Esophagus (tissue), 2 donors: ENCODE results near the gene PLA2G2F. TPM values are rescaled to one million over a fixed set of nuclear protein-coding genes. Genes with fewer than 3 reads are reported as not detected.

Experiments
- H3K27ac ChIP-seq, 2 donors: one replicate each; pipeline ENCODE4 v1.5.1; 2013; ENCODE audit warnings: low read depth in 2 of 2, mild to moderate bottlenecking in 2 of 2, inconsistent platforms in 1 of 2, low read length in 1 of 2, moderate library complexity in 1 of 2
- H3K27me3 ChIP-seq, 2 donors: one replicate each; pipeline ENCODE4 v1.6.1; 2013; ENCODE audit warnings: low read length in 2 of 2, control low read depth in 1 of 2, mild to moderate bottlenecking in 1 of 2; ENCODE audit not compliant: insufficient read depth in 2 of 2, control insufficient read depth in 1 of 2
- H3K36me3 ChIP-seq, 2 donors: one replicate each; pipeline ENCODE4 v1.6.1; 2013; ENCODE audit warnings: low read length in 1 of 2; ENCODE audit not compliant: control insufficient read depth in 2 of 2, insufficient read depth in 2 of 2
- H3K4me1 ChIP-seq, 2 donors: one replicate each; pipeline ENCODE4 v1.6.1; 2013; ENCODE audit warnings: low read length in 1 of 2; ENCODE audit not compliant: control insufficient read depth in 2 of 2, insufficient read depth in 2 of 2
- H3K4me3 ChIP-seq, 2 donors: one replicate each; pipeline ENCODE4 v1.5.1; 2013; ENCODE audit warnings: low read length in 2 of 2, mild to moderate bottlenecking in 2 of 2, low read depth in 1 of 2, moderate library complexity in 1 of 2
- H3K9me3 ChIP-seq, 2 donors: one replicate each; pipeline ENCODE4 v1.6.1; 2013; ENCODE audit warnings: mild to moderate bottlenecking in 2 of 2, low read depth in 1 of 2, low read length in 1 of 2, moderate library complexity in 1 of 2; ENCODE audit not compliant: control insufficient read depth in 2 of 2, insufficient read depth in 1 of 2
- WGBS, 2 donors: extraction: QIAGEN DNeasy Blood & Tissue Kit; methylation state at CpG; one replicate each; pipeline ENCODE4 v1.1.7; 2013; 5-methylcytosine and 5-hydroxymethylcytosine counted together
- polyA plus RNA-seq, 2 donors: library from polyadenylated mRNA; stranded (reverse); fragments of 200-250 nt; gene quantifications; one replicate each; pipeline ENCODE4 v1.2.3, GENCODE V29; 2013
- donor health status: healthy with polysubstance abuse.
- donor health status: Bipolar disorder and iron deficiency.

Gene PLA2G2F
- polyA plus RNA-seq, 2 donors = 0.01 to 0.02 TPM

- Histone ChIP-seq H3K4me1 (peaks cover 0 to 2% of the 10 kb centered on the region in 2 donors), H3K9me3 (peaks cover 7 to 31% of the 10 kb centered on the region in 2 donors), H3K27me3 (peaks cover 0 to 3% of the 10 kb centered on the region in 2 donors), H3K4me3 (no peak overlapping the region), H3K27ac (no peak overlapping the region), H3K36me3 (no peaks in the 10 kb centered on the region)
- 64 to 75% methylated on average over 15 of the region's 15 CpGs for WGBS, 2 donors
Observed at GRCh38 chr1:20164694-20165202, 25.6 kb downstream of the PLA2G2F start.

GRCh38 chr1:20165522-20165951 lies 26.4 kb downstream of the PLA2G2F start:
- 83% methylated on average over 16 of the region's 16 CpGs for WGBS, 2 donors
- H3K27me3 ChIP-seq = peaks cover 0 to 3% of the 10 kb centered on the region in 2 donors
- no peak overlapping the region for H3K27ac ChIP-seq
- no peak overlapping the region for H3K4me3 ChIP-seq
- H3K4me1 ChIP-seq = peaks cover 0 to 2% of the 10 kb centered on the region in 2 donors
- no peaks in the 10 kb centered on the region for H3K36me3 ChIP-seq
- H3K9me3 ChIP-seq = peaks cover 7 to 26% of the 10 kb centered on the region in 2 donors

GRCh38 chr1:20166051-20166450 lies 26.9 kb downstream of the PLA2G2F start:
- no peaks in the 10 kb centered on the region for H3K36me3 ChIP-seq
- peaks cover 3 to 21% of the 10 kb centered on the region in 2 donors for H3K9me3 ChIP-seq
- H3K4me3 ChIP-seq = no peak overlapping the region
- peaks cover 0 to 3% of the 10 kb centered on the region in 2 donors for H3K27me3 ChIP-seq
- WGBS, 2 donors = 43 to 54% methylated on average over 17 of the region's 17 CpGs
- H3K4me1 ChIP-seq = peaks cover 0 to 2% of the 10 kb centered on the region in 2 donors
- no peak overlapping the region for H3K27ac ChIP-seq

GRCh38 chr1:20167126-20167525 lies 28.0 kb downstream of the PLA2G2F start:
- no peaks in the 10 kb centered on the region for H3K36me3 ChIP-seq
- WGBS, 2 donors = 82 to 83% methylated on average over 8 of the region's 8 CpGs

GRCh38 chr1:20168564-20169491 lies 29.7 kb downstream of the PLA2G2F start:
- WGBS, 2 donors = 74 to 76% methylated on average over 9 of the region's 9 CpGs
- no peak overlapping the region for H3K4me3 ChIP-seq

More at GRCh38 chr1:20167126-20167525, 28.0 kb downstream of the PLA2G2F start:
- H3K9me3 ChIP-seq = peaks cover 2 to 14% of the 10 kb centered on the region in 2 donors
- H3K27ac ChIP-seq = no peak overlapping the region
- peaks cover 0 to 2% of the 10 kb centered on the region in 2 donors for H3K4me1 ChIP-seq
- H3K4me3 ChIP-seq = no peak overlapping the region
- H3K27me3 ChIP-seq = peaks cover 0 to 3% of the 10 kb centered on the region in 2 donors

GRCh38 chr1:20169932-20170331 lies 30.8 kb downstream of the PLA2G2F start:
- H3K9me3 ChIP-seq = peaks cover 0 to 3% of the 10 kb centered on the region in 2 donors
- no peak overlapping the region for H3K4me3 ChIP-seq
- H3K4me1 ChIP-seq = peaks cover 0 to 2% of the 10 kb centered on the region in 2 donors
- peaks cover 0 to 3% of the 10 kb centered on the region in 2 donors for H3K27me3 ChIP-seq
- 81 to 88% methylated on average over 5 of the region's 5 CpGs for WGBS, 2 donors
- no peak overlapping the region for H3K27ac ChIP-seq
- no peaks in the 10 kb centered on the region for H3K36me3 ChIP-seq

More at GRCh38 chr1:20168564-20169491, 29.7 kb downstream of the PLA2G2F start:
- Histone ChIP-seq H3K4me1 (peaks cover 0 to 2% of the 10 kb centered on the region in 2 donors), H3K27ac (no peak overlapping the region), H3K27me3 (peaks cover 0 to 3% of the 10 kb centered on the region in 2 donors), H3K36me3 (no peaks in the 10 kb centered on the region), H3K9me3 (peaks cover 0 to 10% of the 10 kb centered on the region in 2 donors)

GRCh38 chr1:20172033-20172590 lies 33.0 kb downstream of the PLA2G2F start:
- H3K4me1 ChIP-seq = no peaks in the 10 kb centered on the region
- no peak overlapping the region for H3K27ac ChIP-seq
- no peaks in the 10 kb centered on the region for H3K9me3 ChIP-seq
- no peak overlapping the region for H3K4me3 ChIP-seq
- peaks cover 0 to 3% of the 10 kb centered on the region in 2 donors for H3K27me3 ChIP-seq
- 87 to 90% methylated on average over 12 of the region's 12 CpGs for WGBS, 2 donors
- H3K36me3 ChIP-seq = no peaks in the 10 kb centered on the region

- H3K4me3 ChIP-seq = no peak overlapping the region
- no peak overlapping the region for H3K27ac ChIP-seq
- no peaks in the 10 kb centered on the region for H3K4me1 ChIP-seq
- H3K27me3 ChIP-seq = no peaks in the 10 kb centered on the region
- peaks cover 0 to 8% of the 10 kb centered on the region in 2 donors for H3K9me3 ChIP-seq
- WGBS, 2 donors = 62 to 64% methylated on average over 9 of the region's 9 CpGs
- H3K36me3 ChIP-seq = no peaks in the 10 kb centered on the region
Observed at GRCh38 chr1:20174937-20175666, 36.0 kb downstream of the PLA2G2F start.
